Measurements from ENCODE around the gene STARD5.

Gene STARD5

DNA sequence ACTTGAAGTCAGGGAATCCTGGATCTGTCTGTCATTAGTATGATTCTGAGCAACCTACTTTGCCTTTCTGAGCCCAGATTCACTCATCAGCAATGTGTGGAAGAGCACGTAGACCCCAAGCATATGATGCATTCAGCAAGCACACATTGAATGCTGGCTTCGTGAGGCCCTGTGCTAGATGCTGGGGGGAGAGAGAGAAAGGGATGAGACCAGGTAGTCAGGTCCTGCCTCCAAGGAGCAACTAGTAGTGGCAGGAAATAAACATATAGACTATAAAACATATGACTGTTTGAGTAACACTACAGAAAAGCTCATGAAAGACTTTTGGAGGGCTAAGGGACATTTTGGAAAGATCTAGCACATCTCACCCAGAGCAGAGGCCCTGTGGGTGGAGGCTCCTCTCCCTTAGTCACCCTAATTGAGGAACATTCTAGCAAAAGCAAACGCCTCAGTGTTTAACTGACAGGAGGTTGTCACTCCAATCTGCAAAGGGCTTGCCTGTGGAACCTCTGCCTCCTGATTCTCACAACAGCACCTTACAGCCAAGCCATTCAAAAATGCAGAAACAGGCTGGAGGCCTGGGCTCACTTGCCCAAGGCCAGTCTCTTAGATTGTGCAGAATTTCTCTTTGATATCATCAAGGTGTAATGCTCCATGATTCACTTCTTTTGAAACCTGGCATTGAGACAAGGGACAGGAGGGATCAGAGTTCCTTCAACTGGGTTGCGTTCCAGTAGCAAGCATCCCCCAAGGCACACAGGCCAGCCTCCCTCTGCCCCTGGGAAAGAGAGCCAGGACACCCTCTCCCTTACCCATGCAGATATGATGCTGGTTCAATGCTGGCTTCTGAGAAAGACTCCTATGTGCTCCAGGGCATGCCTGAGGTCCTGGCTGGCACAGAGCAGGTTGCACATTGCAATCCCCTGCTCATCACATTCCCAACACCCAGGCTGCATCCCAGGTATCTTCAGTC is 26.1 kb downstream of the STARD5 start:
- peak overlapping the region; percentile 55 for H3K4me3 ChIP-seq (replicated peaks; ENCODE audit: insufficient read depth, low read length)
- DNase-seq (ENCODE audit: low read depth in 1 of 2, low spot score in 1 of 2): peak in 1 of 2 experiments; percentile 72
- TF ChIP-seq SPI1 (IDR thresholded peaks at IDR 0.05; ENCODE audit: borderline replicate concordance, low read depth) (no peak), GABPA (IDR thresholded peaks at IDR 0.05; ENCODE audit: low read depth) (no peak), POLR2AphosphoS5 (IDR thresholded peaks at IDR 0.05; ENCODE audit: low read depth) (no peak)
- TF ChIP-seq, protein P1, sequence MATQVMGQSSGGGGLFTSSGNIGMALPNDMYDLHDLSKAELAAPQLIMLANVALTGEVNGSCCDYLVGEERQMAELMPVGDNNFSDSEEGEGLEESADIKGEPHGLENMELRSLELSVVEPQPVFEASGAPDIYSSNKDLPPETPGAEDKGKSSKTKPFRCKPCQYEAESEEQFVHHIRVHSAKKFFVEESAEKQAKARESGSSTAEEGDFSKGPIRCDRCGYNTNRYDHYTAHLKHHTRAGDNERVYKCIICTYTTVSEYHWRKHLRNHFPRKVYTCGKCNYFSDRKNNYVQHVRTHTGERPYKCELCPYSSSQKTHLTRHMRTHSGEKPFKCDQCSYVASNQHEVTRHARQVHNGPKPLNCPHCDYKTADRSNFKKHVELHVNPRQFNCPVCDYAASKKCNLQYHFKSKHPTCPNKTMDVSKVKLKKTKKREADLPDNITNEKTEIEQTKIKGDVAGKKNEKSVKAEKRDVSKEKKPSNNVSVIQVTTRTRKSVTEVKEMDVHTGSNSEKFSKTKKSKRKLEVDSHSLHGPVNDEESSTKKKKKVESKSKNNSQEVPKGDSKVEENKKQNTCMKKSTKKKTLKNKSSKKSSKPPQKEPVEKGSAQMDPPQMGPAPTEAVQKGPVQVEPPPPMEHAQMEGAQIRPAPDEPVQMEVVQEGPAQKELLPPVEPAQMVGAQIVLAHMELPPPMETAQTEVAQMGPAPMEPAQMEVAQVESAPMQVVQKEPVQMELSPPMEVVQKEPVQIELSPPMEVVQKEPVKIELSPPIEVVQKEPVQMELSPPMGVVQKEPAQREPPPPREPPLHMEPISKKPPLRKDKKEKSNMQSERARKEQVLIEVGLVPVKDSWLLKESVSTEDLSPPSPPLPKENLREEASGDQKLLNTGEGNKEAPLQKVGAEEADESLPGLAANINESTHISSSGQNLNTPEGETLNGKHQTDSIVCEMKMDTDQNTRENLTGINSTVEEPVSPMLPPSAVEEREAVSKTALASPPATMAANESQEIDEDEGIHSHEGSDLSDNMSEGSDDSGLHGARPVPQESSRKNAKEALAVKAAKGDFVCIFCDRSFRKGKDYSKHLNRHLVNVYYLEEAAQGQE (IDR thresholded peaks at IDR 0.05; ENCODE audit: insufficient replicate concordance, low read depth): no peak
- TF ChIP-seq, protein P2, sequence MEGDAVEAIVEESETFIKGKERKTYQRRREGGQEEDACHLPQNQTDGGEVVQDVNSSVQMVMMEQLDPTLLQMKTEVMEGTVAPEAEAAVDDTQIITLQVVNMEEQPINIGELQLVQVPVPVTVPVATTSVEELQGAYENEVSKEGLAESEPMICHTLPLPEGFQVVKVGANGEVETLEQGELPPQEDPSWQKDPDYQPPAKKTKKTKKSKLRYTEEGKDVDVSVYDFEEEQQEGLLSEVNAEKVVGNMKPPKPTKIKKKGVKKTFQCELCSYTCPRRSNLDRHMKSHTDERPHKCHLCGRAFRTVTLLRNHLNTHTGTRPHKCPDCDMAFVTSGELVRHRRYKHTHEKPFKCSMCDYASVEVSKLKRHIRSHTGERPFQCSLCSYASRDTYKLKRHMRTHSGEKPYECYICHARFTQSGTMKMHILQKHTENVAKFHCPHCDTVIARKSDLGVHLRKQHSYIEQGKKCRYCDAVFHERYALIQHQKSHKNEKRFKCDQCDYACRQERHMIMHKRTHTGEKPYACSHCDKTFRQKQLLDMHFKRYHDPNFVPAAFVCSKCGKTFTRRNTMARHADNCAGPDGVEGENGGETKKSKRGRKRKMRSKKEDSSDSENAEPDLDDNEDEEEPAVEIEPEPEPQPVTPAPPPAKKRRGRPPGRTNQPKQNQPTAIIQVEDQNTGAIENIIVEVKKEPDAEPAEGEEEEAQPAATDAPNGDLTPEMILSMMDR (IDR thresholded peaks at IDR 0.05; ENCODE audit: insufficient read depth, low read length): no peak
- H3K27me3 ChIP-seq (ENCODE audit: insufficient read depth, poor library complexity, severe bottlenecking): no peaks in the 10 kb centered on the region
- peak overlapping the region; percentile 78 for H3K27ac ChIP-seq (replicated peaks)

DNA sequence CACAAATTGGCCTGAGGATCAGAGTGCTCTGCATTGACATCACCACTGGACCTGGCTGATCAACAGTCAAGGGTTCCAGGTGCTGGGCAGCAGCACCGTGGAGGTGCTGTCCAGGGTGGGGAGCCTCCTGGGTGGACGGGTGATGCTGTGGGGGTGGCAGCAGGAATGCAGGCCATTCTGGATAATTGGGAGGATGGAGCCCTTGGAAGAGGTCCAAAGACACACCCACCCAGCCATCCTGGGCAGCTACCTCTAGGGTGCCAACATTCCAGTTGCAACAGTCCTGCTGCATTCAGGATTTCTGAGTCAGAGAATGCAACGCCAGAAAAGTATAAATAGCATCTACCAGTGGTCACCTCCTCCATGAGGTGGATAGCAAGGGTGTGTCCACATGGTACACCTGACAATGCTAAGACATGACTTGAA is 26.8 kb downstream of the STARD5 start:
- Histone ChIP-seq H3K27me3 (ENCODE audit: insufficient read depth, poor library complexity, severe bottlenecking) (no peaks in the 10 kb centered on the region), H3K4me3 (replicated peaks; ENCODE audit: insufficient read depth, low read length) (peak overlapping the region; percentile 55), H3K27ac (replicated peaks) (peak overlapping the region; percentile 78)
- DNase-seq (ENCODE audit: low read depth in 1 of 2, low spot score in 1 of 2): no peak
- no peak for TF ChIP-seq GABPA (IDR thresholded peaks at IDR 0.05; ENCODE audit: low read depth)
- TF ChIP-seq, protein P1 (IDR thresholded peaks at IDR 0.05; ENCODE audit: insufficient replicate concordance, low read depth): peak; percentile 76

DNA sequence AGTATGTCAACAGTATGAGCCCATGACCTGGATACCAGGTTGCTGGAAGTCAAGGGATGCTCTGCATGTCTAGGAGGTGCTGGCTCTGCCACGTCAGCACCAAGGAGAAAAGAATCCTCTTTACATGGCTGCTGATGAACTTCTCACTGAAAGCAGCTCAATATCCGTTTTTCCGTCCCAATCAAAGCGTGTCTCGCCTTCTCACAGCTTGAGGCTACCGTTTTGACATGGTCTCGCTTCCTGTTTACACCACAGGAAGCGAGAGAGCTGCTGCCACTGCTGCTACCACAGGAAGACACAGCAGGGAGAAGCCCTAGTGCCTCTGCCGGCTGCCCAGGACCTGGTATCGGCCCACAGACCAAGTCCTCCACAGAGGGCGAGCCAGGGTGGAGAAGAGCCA is 27.3 kb downstream of the STARD5 start:
- Histone ChIP-seq H3K4me3 (replicated peaks; ENCODE audit: insufficient read depth, low read length) (peak overlapping the region; percentile 55), H3K27ac (replicated peaks) (peak overlapping the region; percentile 78)
- DNase-seq (ENCODE audit: low read depth in 1 of 2, low spot score in 1 of 2): peak; percentile 68 to 92

More for the DNA sequence above, 27.3 kb downstream of the STARD5 start:
- no peaks in the 10 kb centered on the region for H3K27me3 ChIP-seq (ENCODE audit: insufficient read depth, poor library complexity, severe bottlenecking)
- TF ChIP-seq, protein P1 (IDR thresholded peaks at IDR 0.05; ENCODE audit: insufficient replicate concordance, low read depth): no peak
- TF ChIP-seq SPI1 (IDR thresholded peaks at IDR 0.05; ENCODE audit: borderline replicate concordance, low read depth): peak; percentile 55; the same call in 1 of the 2 replicates
- TF ChIP-seq POLR2AphosphoS5 (IDR thresholded peaks at IDR 0.05; ENCODE audit: low read depth): peak; percentile 84
- TF ChIP-seq, protein P2 (IDR thresholded peaks at IDR 0.05; ENCODE audit: insufficient read depth, low read length): no peak
- peak; percentile 70 for TF ChIP-seq GABPA (IDR thresholded peaks at IDR 0.05; ENCODE audit: low read depth)

All from HL-60 (cell line).